RWPE1 (cell line): ENCODE measurements around the gene PIGS.
"Not testable (repeated sequence)": the region's sequence is repeated elsewhere in the genome, so short reads cannot be mapped to it uniquely, and the experiment has no call there.

Experiments
- CTCF ChIA-PET: fragments of 350-600 bp; sonication (Branson Sonifier 250); formaldehyde crosslinking; extraction: SDS; loops from one replicate; lab custom pipeline; 2021; lab: Yijun Ruan, JAX
- POLR2A ChIA-PET: fragments of 400-600 bp; formaldehyde crosslinking; extraction: SDS; loops from one replicate; lab custom pipeline; 2020; ENCODE audit warnings: antibody characterized with exemption; ENCODE audit not compliant: low non-redundant PET; lab: Yijun Ruan, JAX
- DNase-seq: peaks from one replicate; pipeline ENCODE4 v3.0.0; 2012; ENCODE audit warnings: low spot score
- H3K27ac ChIP-seq: fragments of 450-650 bp; 2 replicates; pipeline ENCODE4 v1.5.1; 2017
- TF ChIP-seq, protein P1 (sequence below): fragments of 450-650 bp; conservative IDR thresholded peaks from 2 replicates; pipeline ENCODE4 v1.5.1; 2017; ENCODE audit warnings: low read depth, mild to moderate bottlenecking

The PIGS gene

GRCh38 chr17:28612936-28613872 is 41.9 kb upstream of the PIGS start:
- 0 out of 2 replicates have a peak overlapping the region, but pooled peaks have one; percentile 10 for H3K27ac ChIP-seq
- ChIA-PET CTCF (interaction anchor here (0.6 to 1.9 kb wide), 6 partner anchors 8 to 27 kb away, joined by 3 to 5 read pairs (median 3); no protein-coding TSS in a partner anchor), POLR2A (no interaction called here)
- TF ChIP-seq, protein P1, sequence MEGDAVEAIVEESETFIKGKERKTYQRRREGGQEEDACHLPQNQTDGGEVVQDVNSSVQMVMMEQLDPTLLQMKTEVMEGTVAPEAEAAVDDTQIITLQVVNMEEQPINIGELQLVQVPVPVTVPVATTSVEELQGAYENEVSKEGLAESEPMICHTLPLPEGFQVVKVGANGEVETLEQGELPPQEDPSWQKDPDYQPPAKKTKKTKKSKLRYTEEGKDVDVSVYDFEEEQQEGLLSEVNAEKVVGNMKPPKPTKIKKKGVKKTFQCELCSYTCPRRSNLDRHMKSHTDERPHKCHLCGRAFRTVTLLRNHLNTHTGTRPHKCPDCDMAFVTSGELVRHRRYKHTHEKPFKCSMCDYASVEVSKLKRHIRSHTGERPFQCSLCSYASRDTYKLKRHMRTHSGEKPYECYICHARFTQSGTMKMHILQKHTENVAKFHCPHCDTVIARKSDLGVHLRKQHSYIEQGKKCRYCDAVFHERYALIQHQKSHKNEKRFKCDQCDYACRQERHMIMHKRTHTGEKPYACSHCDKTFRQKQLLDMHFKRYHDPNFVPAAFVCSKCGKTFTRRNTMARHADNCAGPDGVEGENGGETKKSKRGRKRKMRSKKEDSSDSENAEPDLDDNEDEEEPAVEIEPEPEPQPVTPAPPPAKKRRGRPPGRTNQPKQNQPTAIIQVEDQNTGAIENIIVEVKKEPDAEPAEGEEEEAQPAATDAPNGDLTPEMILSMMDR, result peak; percentile 63
- DNase-seq, result no peak

DNA sequence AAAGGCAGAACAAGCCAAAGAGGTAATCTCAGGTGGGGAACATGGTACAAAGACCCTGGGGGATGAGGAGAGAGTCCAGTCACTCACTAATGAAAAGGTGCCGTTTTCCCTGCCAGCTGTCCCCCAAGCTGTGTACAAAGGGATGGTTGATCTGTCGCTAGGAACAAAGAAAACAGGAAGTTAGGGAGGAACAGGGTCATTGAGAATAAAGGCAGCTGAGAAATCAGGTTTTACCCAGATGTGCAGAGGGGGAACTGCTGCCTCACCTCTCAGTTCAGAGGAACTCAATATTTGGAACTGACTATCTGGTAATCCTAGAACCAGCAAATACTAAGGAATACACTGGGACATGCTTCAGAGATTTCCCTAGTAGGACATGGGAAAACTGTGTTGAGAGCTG is 41.2 kb upstream of the PIGS start:
- ChIA-PET POLR2A (no interaction called here), CTCF (interaction anchor here (0.7 to 1.9 kb wide), 4 partner anchors 9 to 18 kb away, joined by 3 to 5 read pairs (median 3); no protein-coding TSS in a partner anchor)
- TF ChIP-seq, protein P1, result no peak
- no peak for DNase-seq
- no peak overlapping the region for H3K27ac ChIP-seq

DNA sequence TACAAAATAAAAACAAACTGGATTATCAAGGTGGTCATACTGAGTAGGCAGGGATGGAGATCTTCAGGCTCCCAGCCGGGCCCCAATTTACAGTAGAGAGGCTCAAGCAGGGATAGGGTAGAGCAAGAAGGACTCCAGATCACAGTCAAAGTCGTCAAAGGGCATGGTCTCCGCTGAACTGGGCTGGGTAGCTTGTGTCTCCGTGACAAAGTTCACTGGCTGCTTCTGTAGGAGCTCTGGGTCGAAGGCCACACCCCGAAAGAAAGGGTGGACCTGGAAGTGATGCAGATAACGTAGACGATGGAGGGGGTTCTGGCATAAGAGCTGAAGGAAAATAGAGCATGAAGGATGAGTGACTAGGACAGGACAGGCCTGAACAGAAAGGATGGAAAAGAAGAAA is 39.1 kb upstream of the PIGS start:
- ChIA-PET CTCF (no interaction called here), POLR2A (no interaction called here)
- TF ChIP-seq, protein P1, result no peak
- H3K27ac ChIP-seq, result no peak overlapping the region
- no peak for DNase-seq

DNA sequence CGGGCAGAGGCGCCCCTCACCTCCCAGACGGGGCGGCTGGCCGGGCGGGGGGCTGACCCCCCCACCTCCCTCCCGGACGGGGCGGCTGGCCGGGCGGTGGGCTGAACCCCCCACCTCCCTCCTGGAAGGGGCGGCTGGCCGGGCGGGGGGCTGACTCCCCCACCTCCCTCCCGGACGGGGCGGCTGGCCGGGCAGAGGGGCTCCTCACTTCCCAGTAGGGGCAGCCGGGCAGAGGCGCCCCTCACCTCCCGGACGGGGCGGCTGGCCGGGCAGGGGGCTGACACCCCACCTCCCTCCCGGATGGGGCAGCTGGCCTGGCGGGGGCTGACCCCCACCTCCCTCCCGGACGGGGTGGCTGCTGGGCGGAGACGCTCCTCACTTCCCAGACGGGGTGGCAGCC is 32.7 kb upstream of the PIGS start:
- CTCF ChIA-PET, result not testable (repeated sequence)

DNA sequence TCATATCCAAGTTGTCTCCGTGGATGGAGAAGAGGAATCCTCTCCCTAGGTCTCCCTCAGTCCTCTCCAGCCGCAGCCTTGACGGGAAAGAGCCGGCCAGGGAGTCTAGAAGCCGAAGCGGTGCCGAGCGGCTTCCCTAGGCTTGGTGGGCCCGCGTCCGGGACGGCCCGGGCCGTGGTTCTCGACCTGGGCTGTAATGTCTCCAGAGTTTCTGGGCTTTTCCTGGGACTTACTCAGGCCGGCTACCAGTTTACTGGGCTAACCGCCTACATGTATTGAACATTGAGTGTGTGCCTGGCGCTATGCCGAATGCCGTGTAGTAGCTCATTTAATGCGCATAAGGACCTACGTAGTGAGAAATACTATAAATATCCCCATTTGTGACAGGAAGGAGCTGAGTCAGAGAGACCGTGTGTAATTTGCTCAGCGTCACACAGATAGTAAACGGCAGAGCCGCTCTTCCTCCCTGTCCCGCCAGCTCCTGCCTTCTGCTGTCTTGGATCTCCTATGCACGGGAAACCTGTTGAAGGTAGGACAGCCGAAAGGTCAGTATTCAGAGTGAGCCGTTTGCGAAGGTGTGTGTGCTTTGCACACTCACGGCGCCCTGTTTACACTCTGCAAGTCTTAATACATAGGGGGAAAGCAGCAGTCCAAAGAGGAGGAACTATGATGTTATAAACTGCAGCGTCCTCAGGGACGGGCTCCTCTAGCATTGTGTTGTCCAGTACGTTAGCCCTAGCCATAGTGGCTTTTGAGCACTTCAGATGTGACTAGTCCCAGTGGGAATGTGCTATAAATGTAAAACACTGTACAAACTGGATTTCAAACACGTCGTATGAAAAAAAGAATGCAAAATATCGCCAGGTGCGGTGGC is 28.2 kb upstream of the PIGS start:
- CTCF ChIA-PET, result interaction anchor here (0.7 to 1.4 kb wide), 2 partner anchors 14 to 17 kb away, joined by 3 to 5 read pairs; partner anchors contain the start of gene RSKR
- POLR2A ChIA-PET, result no interaction called here
- peak; percentile 59 for DNase-seq
- TF ChIP-seq, protein P1, result no peak
- peak overlapping the region; percentile 95 for H3K27ac ChIP-seq

More for the DNA sequence above, 32.7 kb upstream of the PIGS start:
- H3K27ac ChIP-seq, DNase-seq, POLR2A ChIA-PET: not testable (repeated sequence)

GRCh38 chr17:28598799-28599310 is 27.5 kb upstream of the PIGS start, which contains the start of gene SPAG5:
Gene SPAG5 (minus strand): TSS chr17:28599025. CDS start chr17:28598946, 79 bp downstream.
- peak; percentile 98 for DNase-seq
- ChIA-PET POLR2A (no interaction called here), CTCF (interaction anchor here (1.4 kb wide), 1 partner anchor 14 kb away, joined by 5 read pairs; the partner anchor contains the start of gene RSKR)
- TF ChIP-seq, protein P1, result no peak
- peak within 1 kb of the TSS; percentile 95 for H3K27ac ChIP-seq
